ENCODE data around the gene AMD1. TPM values are rescaled to one million over a fixed set of nuclear protein-coding genes. Genes with fewer than 3 reads are reported as not detected.
A peak's percentile ranks its signal among the peaks of the same experiment; 100 is the strongest.

AMD1 gene
- total and polyA plus RNA-seq, 12 donors, result 34.2 to 101 (median 53.3) TPM

DNA sequence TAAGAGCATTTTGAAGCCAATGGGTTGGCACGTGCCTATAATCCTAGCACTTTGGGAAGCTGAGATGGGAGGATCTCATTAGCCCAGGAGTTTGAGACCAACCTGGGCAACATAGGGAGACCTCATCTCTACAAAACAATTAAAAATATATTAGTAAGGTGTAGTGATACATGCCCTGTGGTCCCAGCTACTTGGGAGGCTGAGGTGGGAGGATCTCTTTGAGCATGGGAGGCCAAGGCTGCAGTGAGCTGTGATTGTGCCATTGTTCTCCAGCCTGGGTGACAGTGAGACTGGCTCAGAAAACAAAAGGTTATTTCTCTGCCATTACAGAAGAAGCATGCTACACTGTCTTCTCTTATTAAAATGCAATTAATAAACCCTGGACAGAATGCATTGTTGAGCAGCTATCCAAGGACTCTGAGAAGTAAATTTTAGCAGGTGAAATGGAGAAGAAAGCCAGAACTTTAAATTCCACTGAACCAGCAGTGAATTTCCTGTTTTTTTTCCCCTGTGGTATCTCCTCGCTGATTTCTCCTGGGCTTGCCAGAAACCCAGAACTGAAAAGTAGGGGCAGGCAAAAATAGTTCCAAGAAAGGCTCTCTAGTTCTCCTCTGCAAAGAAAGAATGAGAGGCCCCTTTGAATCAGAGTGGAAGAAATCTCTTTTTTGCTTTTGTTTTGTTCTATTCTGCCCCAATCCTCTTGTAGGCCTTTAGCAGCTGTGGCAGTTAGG lies 8.4 kb downstream of the AMD1 start:
- 35 to 42% methylated on average over 2 of the region's 2 CpGs for WGBS, 2 donors
- H3K27ac ChIP-seq, result peak overlapping the region in 6 of 10 donors; percentile 25 to 59 (median 58)
- peak overlapping the region in 1 of 10 donors; percentile 90 for H3K4me3 ChIP-seq
- ATAC-seq (peak in 1 of 8 donors; percentile 16), DNase-seq (no peak)
- H3K9me3 ChIP-seq, result no peaks in the 10 kb centered on the region
- intact Hi-C loops (cut with DNase I), result loop anchor here in 1 of 10 donors (10.0 kb wide), 1 partner anchor 72 kb away; the partner anchor contains the start of gene GTF3C6
- H3K36me3 ChIP-seq, result peaks cover 0 to 4% (median 0%) of the 10 kb centered on the region in 9 donors
- TF ChIP-seq CTCF (IDR thresholded peaks at IDR 0.05), result no peak
- peaks cover 4 to 94% (median 70%) of the 10 kb centered on the region in 9 donors for H3K4me1 ChIP-seq
- no peaks in the 10 kb centered on the region for H3K27me3 ChIP-seq

GRCh38 chr6:110884321-110884720 lies 9.7 kb downstream of the AMD1 start:
- intact Hi-C loops (cut with DNase I), result loop anchor here in 1 of 10 donors (10.0 kb wide), 1 partner anchor 70 kb away; the partner anchor contains the start of gene GTF3C6
- no peaks in the 10 kb centered on the region for H3K27me3 ChIP-seq
- no peaks in the 10 kb centered on the region for H3K9me3 ChIP-seq

DNA sequence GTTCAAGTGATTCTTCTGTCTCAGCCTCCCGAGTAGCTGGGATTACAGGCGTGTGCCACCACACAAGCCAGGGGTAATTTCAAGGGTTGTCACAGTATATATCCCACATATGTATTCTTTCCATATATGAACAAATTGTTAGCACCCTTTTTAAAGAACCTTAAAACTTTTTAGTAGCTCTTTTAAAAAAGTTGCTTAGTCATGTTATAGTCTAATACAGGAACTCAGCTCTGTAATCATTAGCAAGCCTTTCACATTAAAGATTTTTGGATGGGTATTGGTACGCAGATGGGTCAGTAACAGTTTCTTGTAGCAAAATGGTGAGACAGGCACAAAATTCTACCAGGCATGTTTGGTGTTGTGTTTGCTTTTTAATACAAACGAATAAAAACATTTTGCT lies 10.9 kb downstream of the AMD1 start:
- Histone ChIP-seq H3K9me3 (no peaks in the 10 kb centered on the region), H3K4me1 (peaks cover 4 to 77% (median 46%) of the 10 kb centered on the region in 9 donors), H3K27me3 (no peaks in the 10 kb centered on the region), H3K4me3 (no peak overlapping the region), H3K27ac (peak overlapping the region in 1 of 10 donors; percentile 42), H3K36me3 (peaks cover 0 to 26% (median 10%) of the 10 kb centered on the region in 9 donors)
- WGBS, 2 donors, result 89 to 93% methylated on average over 4 of the region's 4 CpGs
- TF ChIP-seq CTCF (IDR thresholded peaks at IDR 0.05), result no peak
- intact Hi-C loops (cut with DNase I), result loop anchor here in 1 of 10 donors (10.0 kb wide), 1 partner anchor 69 kb away; the partner anchor contains the start of gene GTF3C6
- ATAC-seq (no peak), DNase-seq (no peak)

More at GRCh38 chr6:110884321-110884720, 9.7 kb downstream of the AMD1 start:
- TF ChIP-seq CTCF (IDR thresholded peaks at IDR 0.05), result no peak
- H3K4me3 ChIP-seq, result no peak overlapping the region
- ATAC-seq, result no peak
- peak overlapping the region in 1 of 10 donors; percentile 25 for H3K27ac ChIP-seq
- H3K36me3 ChIP-seq, result peaks cover 0 to 14% (median 0%) of the 10 kb centered on the region in 9 donors
- no peak for DNase-seq
- H3K4me1 ChIP-seq, result peaks cover 4 to 86% (median 57%) of the 10 kb centered on the region in 9 donors
- 85 to 86% methylated on average over 3 of the region's 3 CpGs for WGBS, 2 donors

- Histone ChIP-seq H3K4me3 (no peak overlapping the region), H3K9me3 (no peaks in the 10 kb centered on the region), H3K36me3 (peaks cover 0 to 38% (median 19%) of the 10 kb centered on the region in 9 donors), H3K4me1 (peaks cover 4 to 71% (median 41%) of the 10 kb centered on the region in 9 donors), H3K27ac (no peak overlapping the region), H3K27me3 (no peaks in the 10 kb centered on the region)
- intact Hi-C loops (cut with DNase I), result loop anchor here in 1 of 10 donors (10.0 kb wide), 1 partner anchor 68 kb away; the partner anchor contains the start of gene GTF3C6
- ATAC-seq, result no peak
- DNase-seq, result no peak
- WGBS, 2 donors, result 83 to 84% methylated on average over 7 of the region's 7 CpGs
- TF ChIP-seq CTCF (IDR thresholded peaks at IDR 0.05), result no peak
Measured at GRCh38 chr6:110886555-110887167, 12.1 kb downstream of the AMD1 start.
